HG03175 (cell line): Measurements from ENCODE around the gene ARHGAP42.
A peak's percentile ranks its signal among the peaks of the same experiment; 100 is the strongest.

Experiments
- ATAC-seq: cut with Tn5 transposase; IDR thresholded peaks from one replicate; pipeline ENCODE4 v1.9.1; 2021; ENCODE audit warnings: mild to moderate bottlenecking, moderate library complexity; ENCODE audit not compliant: unreplicated experiment

ARHGAP42 gene

DNA sequence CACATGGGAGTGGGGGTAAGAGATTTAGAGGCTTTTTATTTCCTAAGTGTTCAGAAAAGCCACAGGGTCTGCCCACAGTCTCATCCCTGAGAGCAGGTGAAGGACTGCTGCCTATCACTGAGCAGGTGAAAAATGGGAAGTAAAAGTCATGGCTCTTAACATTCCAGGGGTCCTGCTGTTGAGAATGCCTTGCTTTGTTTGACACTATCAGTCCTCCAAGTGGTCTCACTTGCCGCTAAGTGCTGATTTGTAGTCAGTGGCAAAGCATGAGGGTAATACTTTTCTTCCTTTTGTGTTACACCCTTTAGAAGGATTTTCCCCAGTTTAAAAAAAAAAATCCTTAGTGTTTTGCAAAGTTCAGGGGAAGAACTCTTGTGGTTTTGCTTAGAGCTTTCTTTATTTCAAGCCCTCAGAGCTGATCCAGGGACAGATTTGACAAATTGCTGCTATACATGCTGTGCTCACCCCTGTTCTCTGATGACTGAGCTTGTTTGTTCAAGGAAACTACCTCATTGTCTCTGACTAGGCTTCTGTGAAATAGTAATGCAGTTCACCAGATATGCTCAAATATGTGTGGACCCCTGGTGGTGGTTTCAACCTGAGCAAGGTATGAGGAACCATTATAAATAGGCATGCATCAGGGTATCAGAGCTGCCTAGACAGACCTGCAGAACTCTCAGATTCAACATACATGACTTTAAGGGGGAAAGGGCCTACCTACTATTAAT, 141.0 kb downstream of the ARHGAP42 start:
- peak; percentile 83 for ATAC-seq

- no peak for ATAC-seq
Measured at GRCh38 chr11:100830274-100830673, 143.2 kb downstream of the ARHGAP42 start.

DNA sequence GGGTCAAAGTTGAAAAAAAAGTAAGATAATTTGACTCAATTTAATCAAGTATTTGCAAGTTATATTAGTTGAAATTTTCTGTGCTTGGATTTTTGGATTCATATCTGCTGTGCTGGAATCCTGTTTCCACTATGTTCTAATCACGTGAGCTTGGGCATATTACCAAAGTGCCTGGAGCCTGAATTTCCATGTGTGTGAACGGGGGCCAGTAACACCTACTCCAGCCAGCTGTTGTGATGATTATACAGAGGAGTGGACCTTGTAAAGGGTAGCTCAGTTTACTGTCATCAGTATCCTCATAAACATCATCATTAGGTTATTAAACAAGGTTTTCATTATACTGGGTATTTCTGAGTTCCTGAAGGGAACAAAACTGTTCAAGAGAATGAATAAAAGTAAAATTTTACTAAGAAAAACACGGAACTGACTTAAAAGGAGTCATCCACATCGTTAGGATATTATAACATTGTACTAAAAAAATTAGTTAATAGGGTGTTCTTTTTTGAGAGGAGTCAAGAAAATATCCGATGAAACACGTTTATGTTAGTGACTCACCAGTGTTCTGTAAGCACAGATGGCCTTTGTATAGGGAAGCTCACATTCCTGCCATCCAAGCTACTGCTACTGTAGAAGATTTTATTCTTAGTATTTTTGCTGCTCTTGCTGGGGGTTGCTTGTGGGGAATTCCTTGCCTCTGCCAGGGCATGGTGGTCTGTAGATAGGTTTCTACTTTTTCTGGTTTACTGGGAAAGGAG, 144.1 kb downstream of the ARHGAP42 start:
- ATAC-seq = no peak

- no peak for ATAC-seq
Measured at GRCh38 chr11:100831929-100832494, 144.9 kb downstream of the ARHGAP42 start.

GRCh38 chr11:100832829-100833228, 145.7 kb downstream of the ARHGAP42 start:
- no peak for ATAC-seq

DNA sequence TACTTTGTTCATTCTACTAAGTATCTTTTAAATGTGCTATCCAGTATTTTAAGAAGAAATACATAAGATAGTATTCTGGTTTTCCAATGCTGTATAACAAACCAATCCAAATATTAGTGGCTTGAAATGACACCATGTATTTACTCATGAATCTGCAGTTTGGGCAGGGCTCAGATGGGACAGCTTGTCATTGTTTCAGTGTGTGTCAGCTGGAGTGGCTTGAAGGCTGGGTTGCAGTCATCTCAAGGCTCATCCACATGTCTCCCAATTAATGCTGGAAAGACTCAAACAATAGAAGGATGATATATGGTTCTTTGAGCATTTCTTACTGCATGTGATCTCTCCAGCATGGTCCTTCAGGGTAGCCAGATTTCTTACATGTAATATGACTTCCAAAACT, 146.2 kb downstream of the ARHGAP42 start:
- no peak for ATAC-seq

DNA sequence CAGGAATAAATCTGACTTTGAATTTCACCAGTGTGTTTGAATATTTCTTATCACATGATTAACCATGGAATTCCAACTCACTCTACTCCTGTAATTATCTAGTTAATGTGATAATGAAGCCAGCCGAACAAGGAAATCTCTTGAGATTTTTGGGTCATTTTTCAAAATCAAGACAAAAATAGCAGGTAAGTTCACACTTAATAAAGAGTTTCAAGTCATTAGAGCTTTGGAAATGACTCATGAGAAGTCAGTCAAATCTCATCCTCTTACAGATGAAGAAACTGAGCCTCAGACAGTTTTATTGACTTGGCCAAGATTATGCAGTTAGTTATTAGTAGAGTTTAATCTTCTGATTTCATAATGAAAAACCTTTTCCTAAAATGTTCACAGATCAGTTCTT, 148.8 kb downstream of the ARHGAP42 start:
- ATAC-seq = no peak

GRCh38 chr11:100837311-100837710, 150.2 kb downstream of the ARHGAP42 start:
- no peak for ATAC-seq

- ATAC-seq = no peak
Measured at GRCh38 chr11:100841711-100842407, 154.8 kb downstream of the ARHGAP42 start.

- no peak for ATAC-seq
Measured at GRCh38 chr11:100847696-100848216, 160.7 kb downstream of the ARHGAP42 start.

GRCh38 chr11:100849009-100849900, 162.2 kb downstream of the ARHGAP42 start:
- no peak for ATAC-seq

DNA sequence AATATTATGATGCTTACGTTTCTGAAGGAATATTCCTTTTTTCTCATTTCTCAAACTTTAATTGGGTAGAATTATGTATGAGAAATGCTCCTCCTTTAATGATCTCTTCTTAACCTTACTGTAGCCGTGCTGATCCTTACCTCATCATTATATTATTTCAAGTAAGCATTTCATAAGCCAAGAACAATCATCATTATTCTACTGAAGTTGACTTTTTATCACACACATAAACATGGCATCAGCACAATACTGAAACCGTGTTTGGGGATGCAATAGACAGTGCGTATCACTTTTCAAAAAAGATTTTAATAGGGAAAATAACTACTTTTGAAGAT, 162.8 kb downstream of the ARHGAP42 start:
- no peak for ATAC-seq

- ATAC-seq = no peak
Measured at GRCh38 chr11:100851147-100851546, 164.1 kb downstream of the ARHGAP42 start.

DNA sequence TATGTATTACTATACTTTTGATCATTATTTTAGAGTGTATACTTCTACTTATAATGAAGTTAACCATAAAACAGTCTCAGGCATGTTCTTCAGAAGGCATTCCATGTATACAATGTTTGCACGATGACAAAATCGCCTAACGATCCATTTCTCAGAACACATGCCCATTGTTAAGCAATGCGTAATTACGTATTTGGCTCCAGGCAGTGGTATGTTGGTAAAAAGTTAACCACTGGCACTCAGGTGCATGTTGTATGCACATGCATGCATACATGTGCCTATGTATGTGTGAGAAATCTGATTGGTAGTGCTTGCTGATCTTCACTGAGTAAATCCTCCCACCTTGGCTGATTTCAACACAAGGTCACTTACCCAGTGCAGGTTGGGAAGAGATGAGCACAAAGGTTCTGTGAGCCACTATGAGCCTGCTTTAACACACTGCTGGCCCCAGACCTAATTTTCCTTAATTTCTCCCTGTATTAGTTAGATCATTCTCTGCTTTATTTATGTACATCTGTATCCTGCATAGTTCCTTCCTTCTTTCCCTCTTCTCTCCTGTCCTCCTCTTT, 164.6 kb downstream of the ARHGAP42 start:
- ATAC-seq = no peak

GRCh38 chr11:100855466-100856067, 168.5 kb downstream of the ARHGAP42 start:
- no peak for ATAC-seq

- no peak for ATAC-seq
Measured at GRCh38 chr11:100857236-100858005, 170.3 kb downstream of the ARHGAP42 start.

GRCh38 chr11:100860318-100861155, 173.4 kb downstream of the ARHGAP42 start:
- ATAC-seq = no peak

- no peak for ATAC-seq
Measured at GRCh38 chr11:100861212-100861611, 174.1 kb downstream of the ARHGAP42 start.
